Left ventricle myocardium inferior (tissue), 1 donor: ENCODE data around the gene HAUS2. TPM values are rescaled to one million over a fixed set of nuclear protein-coding genes. Genes with fewer than 3 reads are reported as not detected.

ENCODE experiments used
- DNase-seq: peaks from one replicate; pipeline ENCODE4 v3.0.0-alpha.2; 2020
- H3K27ac ChIP-seq: fragments of 200-600 bp; replicated peaks from 2 replicates; pipeline ENCODE4 v1.8.0; 2021
- H3K27me3 ChIP-seq: fragments of 200-600 bp; 2 replicates; pipeline ENCODE4 v1.8.0; 2021; ENCODE audit warnings: low read depth
- H3K36me3 ChIP-seq: fragments of 200-600 bp; 2 replicates; pipeline ENCODE4 v1.8.0; 2021
- H3K4me1 ChIP-seq: fragments of 200-600 bp; 2 replicates; pipeline ENCODE4 v1.8.0; 2021
- H3K4me3 ChIP-seq: fragments of 200-600 bp; 2 replicates; pipeline ENCODE4 v1.8.0; 2021; ENCODE audit warnings: mild to moderate bottlenecking, moderate library complexity
- H3K9me3 ChIP-seq: fragments of 200-600 bp; replicated peaks from 2 replicates; pipeline ENCODE4 v1.8.0; 2021
- CTCF ChIP-seq: fragments of 200-600 bp; IDR thresholded peaks from 2 replicates; pipeline ENCODE4 v1.8.0; 2021; ENCODE audit warnings: antibody characterized with exemption, mild to moderate bottlenecking, borderline replicate concordance
- intact Hi-C: fragments of 100-400 bp; cut with micrococcal nuclease; formaldehyde crosslinking; loops from one replicate; pipeline ENCODE4 v1.11.0; 2022
- total RNA-seq: library from RNA; stranded (reverse); fragmentation: NEBNext Ultra II Directional; extraction: Animal tissue kit (Norgen Biotek cat#: 25700); gene quantifications from one replicate; pipeline ENCODE4 v1.2.1, GENCODE V29; 2021
- donor health status: DM: no; HTN: yes; CAD: no; lungs with severe emphysema.

Gene HAUS2
- total RNA-seq, 1 donor from 2014 or later: 9.9 TPM

GRCh38 chr15:42576040-42576594 lies 27.5 kb downstream of the HAUS2 start:
- intact Hi-C loops: no loop called here
- Histone ChIP-seq H3K27ac (peak overlapping the region; percentile 96), H3K9me3 (no peaks in the 10 kb centered on the region), H3K36me3 (no peaks in the 10 kb centered on the region), H3K4me1 (peaks cover 59% of the 10 kb centered on the region), H3K4me3 (peak overlapping the region; percentile 92), H3K27me3 (no peaks in the 10 kb centered on the region)
- DNase-seq: no peak
- TF ChIP-seq CTCF: no peak

- no peak for DNase-seq
- Histone ChIP-seq H3K27me3 (no peaks in the 10 kb centered on the region), H3K4me1 (peaks cover 65% of the 10 kb centered on the region), H3K4me3 (peak overlapping the region; percentile 92), H3K36me3 (no peaks in the 10 kb centered on the region), H3K9me3 (no peaks in the 10 kb centered on the region), H3K27ac (peak overlapping the region; percentile 68)
- TF ChIP-seq CTCF: no peak
- intact Hi-C loops: no loop called here
Measured at GRCh38 chr15:42576776-42577175, 28.1 kb downstream of the HAUS2 start.

- TF ChIP-seq CTCF: no peak
- Histone ChIP-seq H3K27me3 (no peaks in the 10 kb centered on the region), H3K36me3 (no peaks in the 10 kb centered on the region), H3K4me1 (peaks cover 73% of the 10 kb centered on the region), H3K4me3 (peak overlapping the region; percentile 92), H3K9me3 (no peaks in the 10 kb centered on the region), H3K27ac (peak overlapping the region; percentile 68)
- DNase-seq: no peak
- intact Hi-C loops: no loop called here
Measured at GRCh38 chr15:42577514-42578031, 28.9 kb downstream of the HAUS2 start.

GRCh38 chr15:42578984-42579537 lies 30.4 kb downstream of the HAUS2 start:
- H3K4me3 ChIP-seq: no peak overlapping the region
- no peaks in the 10 kb centered on the region for H3K27me3 ChIP-seq
- peaks cover 88% of the 10 kb centered on the region for H3K4me1 ChIP-seq
- DNase-seq: no peak
- no peak for TF ChIP-seq CTCF
- intact Hi-C loops: no loop called here
- no peaks in the 10 kb centered on the region for H3K36me3 ChIP-seq
- no peak overlapping the region for H3K27ac ChIP-seq
- no peaks in the 10 kb centered on the region for H3K9me3 ChIP-seq

- peak; percentile 92 for DNase-seq
- TF ChIP-seq CTCF: no peak
- Histone ChIP-seq H3K4me1 (peaks cover 87% of the 10 kb centered on the region), H3K27me3 (no peaks in the 10 kb centered on the region), H3K9me3 (no peaks in the 10 kb centered on the region), H3K27ac (peak overlapping the region; percentile 84), H3K4me3 (peak overlapping the region; percentile 65), H3K36me3 (peaks cover 7% of the 10 kb centered on the region)
- intact Hi-C loops: no loop called here
Measured at GRCh38 chr15:42581272-42581730, 32.7 kb downstream of the HAUS2 start.
